GM23338 (cell line): ENCODE data around the gene PLEKHM2. TPM values are rescaled to one million over a fixed set of nuclear protein-coding genes. Genes with fewer than 3 reads are reported as not detected.

Experiments
- ATAC-seq: fragments of 200-7000 bp; cut with Tn5 transposase; 3 replicates; pipeline ENCODE4 v1.9.1; 2020
- DNase-seq: peaks from one replicate; pipeline ENCODE4 v3.0.0-alpha.2; 2015; ENCODE audit warnings: low spot score
- H2AFZ ChIP-seq: fragments of 200-600 bp; sonication (generic); 2 replicates; pipeline ENCODE4 v1.8.0; 2016; ENCODE audit warnings: antibody characterized with exemption, mild to moderate bottlenecking, moderate library complexity
- H3F3A ChIP-seq: fragments of 200-600 bp; sonication (generic); replicated peaks from 2 replicates; pipeline ENCODE4 v1.8.0; 2017; ENCODE audit warnings: antibody characterized with exemption, mixed run types, low read depth
- H3K27ac ChIP-seq: fragments of 200-600 bp; sonication (generic); 2 replicates; pipeline ENCODE4 v1.6.1; 2016; ENCODE audit warnings: low read depth
- H3K27me3 ChIP-seq: fragments of 200-600 bp; sonication (generic); 2 replicates; pipeline ENCODE4 v1.8.0; 2016; ENCODE audit warnings: mild to moderate bottlenecking, mixed run types, moderate library complexity; ENCODE audit not compliant: insufficient read depth
- H3K36me3 ChIP-seq: fragments of 200-600 bp; sonication (generic); 2 replicates; pipeline ENCODE4 v1.8.0; 2016; ENCODE audit warnings: mild to moderate bottlenecking; ENCODE audit not compliant: insufficient read depth
- H3K4me1 ChIP-seq: fragments of 200-600 bp; sonication (generic); 2 replicates; pipeline ENCODE4 v1.8.0; 2016; ENCODE audit warnings: mild to moderate bottlenecking, moderate library complexity; ENCODE audit not compliant: insufficient read depth
- H3K4me2 ChIP-seq: fragments of 200-600 bp; sonication (generic); 2 replicates; pipeline ENCODE4 v1.7.1; 2017; ENCODE audit warnings: mixed run types
- H3K4me3 ChIP-seq: fragments of 200-600 bp; sonication (generic); 2 replicates; pipeline ENCODE4 v1.6.1; 2016; ENCODE audit warnings: mixed run types
- H3K79me2 ChIP-seq: fragments of 200-600 bp; sonication (generic); replicated peaks from 2 replicates; pipeline ENCODE4 v1.8.0; 2017; ENCODE audit warnings: mild to moderate bottlenecking; ENCODE audit not compliant: insufficient read depth
- H3K9me2 ChIP-seq: fragments of 200-600 bp; sonication (generic); 2 replicates; pipeline ENCODE4 v1.8.0; 2017; ENCODE audit not compliant: insufficient read depth
- H4K20me1 ChIP-seq: fragments of 200-600 bp; sonication (generic); replicated peaks from 2 replicates; pipeline ENCODE4 v1.8.0; 2017; ENCODE audit warnings: mild to moderate bottlenecking; ENCODE audit not compliant: insufficient read depth
- H3K27ac Mint-ChIP-seq: 2 replicates; pipeline ENCODE4 v1.8.0; 2020; ENCODE audit warnings: inconsistent platforms, mild to moderate bottlenecking, moderate library complexity, mixed read lengths
- H3K27me3 Mint-ChIP-seq: 3 replicates; pipeline ENCODE4 v1.8.0; 2022; ENCODE audit warnings: low read depth, mild to moderate bottlenecking, moderate library complexity, mixed read lengths, inconsistent platforms; ENCODE audit not compliant: insufficient read depth, poor library complexity
- H3K36me3 Mint-ChIP-seq: 3 replicates; pipeline ENCODE4 v1.8.0; 2021; ENCODE audit warnings: low read depth, mild to moderate bottlenecking, inconsistent platforms, moderate library complexity, mixed read lengths
- H3K4me1 Mint-ChIP-seq: 3 replicates; pipeline ENCODE4 v1.8.0; 2020; ENCODE audit warnings: mild to moderate bottlenecking, inconsistent platforms, mixed read lengths
- H3K4me3 Mint-ChIP-seq: 3 replicates; pipeline ENCODE4 v1.8.0; 2021; ENCODE audit warnings: moderate library complexity, mild to moderate bottlenecking, inconsistent platforms, mixed read lengths
- H3K9me3 Mint-ChIP-seq: 3 replicates; pipeline ENCODE4 v1.8.0; 2020; ENCODE audit warnings: moderate library complexity, mild to moderate bottlenecking, inconsistent platforms, mixed read lengths
- CREB1 ChIP-seq: fragments of 250-450 bp; sonication (Bioruptor Pico); IDR thresholded peaks from 2 replicates; pipeline ENCODE4 v1.5.0; 2020; ENCODE audit warnings: low read depth, mild to moderate bottlenecking, moderate library complexity
- EZH2 ChIP-seq: fragments of 200-600 bp; sonication (generic); IDR thresholded peaks from one replicate; pipeline ENCODE4 v1.8.0; 2017; ENCODE audit warnings: antibody characterized with exemption, mild to moderate bottlenecking, low read depth; ENCODE audit not compliant: unreplicated experiment
- EZH2phosphoT487 ChIP-seq: fragments of 200-600 bp; sonication (generic); IDR thresholded peaks from one replicate; pipeline ENCODE4 v1.8.1; 2018; ENCODE audit warnings: antibody characterized with exemption; ENCODE audit not compliant: unreplicated experiment
- JUNB ChIP-seq: IDR thresholded peaks from one replicate; pipeline ENCODE4 v1.6.1; 2016; ENCODE audit warnings: antibody characterized with exemption; ENCODE audit not compliant: unreplicated experiment
- NANOG ChIP-seq: IDR thresholded peaks from 2 replicates; pipeline ENCODE4 v1.6.1; 2016; ENCODE audit warnings: antibody characterized with exemption, borderline replicate concordance
- POLR2AphosphoS5 ChIP-seq: IDR thresholded peaks from 2 replicates; pipeline ENCODE4 v1.6.1; 2016; ENCODE audit warnings: antibody characterized with exemption, low read depth
- STAT1 ChIP-seq: IDR thresholded peaks from one replicate; pipeline ENCODE4 v1.6.1; 2016; ENCODE audit warnings: antibody characterized with exemption; ENCODE audit not compliant: unreplicated experiment
- ZNF114 ChIP-seq: fragments of 250-450 bp; sonication (Bioruptor Pico); IDR thresholded peaks from 2 replicates; pipeline ENCODE4 v1.5.0; 2020; ENCODE audit warnings: mild to moderate bottlenecking, moderate library complexity
- ZNF331 ChIP-seq: fragments of 250-450 bp; sonication (Bioruptor Pico); IDR thresholded peaks from 2 replicates; pipeline ENCODE4 v1.5.0; 2020; ENCODE audit warnings: low read depth, mild to moderate bottlenecking, moderate library complexity
- ZNF462 ChIP-seq: fragments of 250-450 bp; sonication (Bioruptor Pico); IDR thresholded peaks from 2 replicates; pipeline ENCODE4 v1.5.0; 2020; ENCODE audit warnings: mild to moderate bottlenecking, moderate library complexity
- polyA plus RNA-seq: library from polyadenylated mRNA; unstranded; fragments of >200 nt; fragmentation: Nextera tagmentation; extraction: Ambion mirVana; gene quantifications from 2 replicates; pipeline ENCODE4 v1.2.1, GENCODE V29; 2016
- total RNA-seq: library from RNA; depleted of rRNA; stranded (reverse); fragments of >200 nt; shearing (Covaris generic); gene quantifications from 2 replicates; pipeline ENCODE4 v1.2.3, GENCODE V29; 2014
- TF ChIP-seq, protein P1 (sequence below): IDR thresholded peaks from one replicate; pipeline ENCODE4 v1.6.1; 2018; ENCODE audit warnings: antibody characterized with exemption; ENCODE audit not compliant: unreplicated experiment
- TF ChIP-seq, protein P2 (sequence below): IDR thresholded peaks from 2 replicates; pipeline ENCODE4 v1.6.1; 2016; ENCODE audit warnings: antibody characterized with exemption
- TF ChIP-seq, protein P3 (sequence below), 2 experiments: fragments of 200-600 bp in 1 of 2; sonication (generic) in 1 of 2; conservative IDR thresholded peaks; 2 replicates each; pipeline versions ENCODE4 v1.5.1 to v1.6.1; 2016 to 2017; ENCODE audit warnings: antibody characterized with exemption in 2 of 2, low read depth in 2 of 2, mild to moderate bottlenecking in 2 of 2, moderate library complexity in 1 of 2

Gene PLEKHM2
- total and polyA plus RNA-seq, 2 experiments from 2014 or later, result 11.2 to 40.0 TPM

GRCh38 chr1:15739259-15739658 lies 55.1 kb downstream of the PLEKHM2 start:
- Mint-ChIP-seq H3K27me3 (peaks cover 7% of the 10 kb centered on the region), H3K4me3 (no peak overlapping the region), H3K27ac (no peak overlapping the region), H3K9me3 (no peaks in the 10 kb centered on the region), H3K4me1 (peaks cover 13% of the 10 kb centered on the region), H3K36me3 (no peaks in the 10 kb centered on the region)
- no peak overlapping the region for H3K4me3 ChIP-seq
- no peaks in the 10 kb centered on the region for H3K79me2 ChIP-seq
- H4K20me1 ChIP-seq, result no peaks in the 10 kb centered on the region
- H3K9me2 ChIP-seq, result no peaks in the 10 kb centered on the region
- ATAC-seq (no peak), DNase-seq (no peak)
- H2AFZ ChIP-seq, result no peak overlapping the region
- H3K27me3 ChIP-seq, result no peaks in the 10 kb centered on the region
- no peak overlapping the region for H3K4me2 ChIP-seq
- no peak overlapping the region for H3K27ac ChIP-seq
- H3K36me3 ChIP-seq, result no peaks in the 10 kb centered on the region
- 0 out of 2 replicates have a peak, but pooled peaks cover 5% of the 10 kb centered on the region for H3F3A ChIP-seq
- 0 out of 2 replicates have a peak, but pooled peaks cover 9% of the 10 kb centered on the region for H3K4me1 ChIP-seq
- TF ChIP-seq POLR2AphosphoS5, result no peak
- TF ChIP-seq, protein P1, sequence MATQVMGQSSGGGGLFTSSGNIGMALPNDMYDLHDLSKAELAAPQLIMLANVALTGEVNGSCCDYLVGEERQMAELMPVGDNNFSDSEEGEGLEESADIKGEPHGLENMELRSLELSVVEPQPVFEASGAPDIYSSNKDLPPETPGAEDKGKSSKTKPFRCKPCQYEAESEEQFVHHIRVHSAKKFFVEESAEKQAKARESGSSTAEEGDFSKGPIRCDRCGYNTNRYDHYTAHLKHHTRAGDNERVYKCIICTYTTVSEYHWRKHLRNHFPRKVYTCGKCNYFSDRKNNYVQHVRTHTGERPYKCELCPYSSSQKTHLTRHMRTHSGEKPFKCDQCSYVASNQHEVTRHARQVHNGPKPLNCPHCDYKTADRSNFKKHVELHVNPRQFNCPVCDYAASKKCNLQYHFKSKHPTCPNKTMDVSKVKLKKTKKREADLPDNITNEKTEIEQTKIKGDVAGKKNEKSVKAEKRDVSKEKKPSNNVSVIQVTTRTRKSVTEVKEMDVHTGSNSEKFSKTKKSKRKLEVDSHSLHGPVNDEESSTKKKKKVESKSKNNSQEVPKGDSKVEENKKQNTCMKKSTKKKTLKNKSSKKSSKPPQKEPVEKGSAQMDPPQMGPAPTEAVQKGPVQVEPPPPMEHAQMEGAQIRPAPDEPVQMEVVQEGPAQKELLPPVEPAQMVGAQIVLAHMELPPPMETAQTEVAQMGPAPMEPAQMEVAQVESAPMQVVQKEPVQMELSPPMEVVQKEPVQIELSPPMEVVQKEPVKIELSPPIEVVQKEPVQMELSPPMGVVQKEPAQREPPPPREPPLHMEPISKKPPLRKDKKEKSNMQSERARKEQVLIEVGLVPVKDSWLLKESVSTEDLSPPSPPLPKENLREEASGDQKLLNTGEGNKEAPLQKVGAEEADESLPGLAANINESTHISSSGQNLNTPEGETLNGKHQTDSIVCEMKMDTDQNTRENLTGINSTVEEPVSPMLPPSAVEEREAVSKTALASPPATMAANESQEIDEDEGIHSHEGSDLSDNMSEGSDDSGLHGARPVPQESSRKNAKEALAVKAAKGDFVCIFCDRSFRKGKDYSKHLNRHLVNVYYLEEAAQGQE, result no peak
- TF ChIP-seq EZH2, result no peak
- no peak for TF ChIP-seq ZNF331 (CRISPR knock-in tag)
- TF ChIP-seq, protein P2, sequence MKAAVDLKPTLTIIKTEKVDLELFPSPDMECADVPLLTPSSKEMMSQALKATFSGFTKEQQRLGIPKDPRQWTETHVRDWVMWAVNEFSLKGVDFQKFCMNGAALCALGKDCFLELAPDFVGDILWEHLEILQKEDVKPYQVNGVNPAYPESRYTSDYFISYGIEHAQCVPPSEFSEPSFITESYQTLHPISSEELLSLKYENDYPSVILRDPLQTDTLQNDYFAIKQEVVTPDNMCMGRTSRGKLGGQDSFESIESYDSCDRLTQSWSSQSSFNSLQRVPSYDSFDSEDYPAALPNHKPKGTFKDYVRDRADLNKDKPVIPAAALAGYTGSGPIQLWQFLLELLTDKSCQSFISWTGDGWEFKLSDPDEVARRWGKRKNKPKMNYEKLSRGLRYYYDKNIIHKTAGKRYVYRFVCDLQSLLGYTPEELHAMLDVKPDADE, result no peak
- no peak for TF ChIP-seq NANOG
- no peak for TF ChIP-seq ZNF462 (CRISPR knock-in tag)
- no peak for TF ChIP-seq JUNB
- TF ChIP-seq CREB1 (CRISPR knock-in tag), result no peak
- no peak for TF ChIP-seq EZH2phosphoT487
- no peak for TF ChIP-seq STAT1
- no peak for TF ChIP-seq ZNF114 (CRISPR knock-in tag)
- TF ChIP-seq, protein P3, sequence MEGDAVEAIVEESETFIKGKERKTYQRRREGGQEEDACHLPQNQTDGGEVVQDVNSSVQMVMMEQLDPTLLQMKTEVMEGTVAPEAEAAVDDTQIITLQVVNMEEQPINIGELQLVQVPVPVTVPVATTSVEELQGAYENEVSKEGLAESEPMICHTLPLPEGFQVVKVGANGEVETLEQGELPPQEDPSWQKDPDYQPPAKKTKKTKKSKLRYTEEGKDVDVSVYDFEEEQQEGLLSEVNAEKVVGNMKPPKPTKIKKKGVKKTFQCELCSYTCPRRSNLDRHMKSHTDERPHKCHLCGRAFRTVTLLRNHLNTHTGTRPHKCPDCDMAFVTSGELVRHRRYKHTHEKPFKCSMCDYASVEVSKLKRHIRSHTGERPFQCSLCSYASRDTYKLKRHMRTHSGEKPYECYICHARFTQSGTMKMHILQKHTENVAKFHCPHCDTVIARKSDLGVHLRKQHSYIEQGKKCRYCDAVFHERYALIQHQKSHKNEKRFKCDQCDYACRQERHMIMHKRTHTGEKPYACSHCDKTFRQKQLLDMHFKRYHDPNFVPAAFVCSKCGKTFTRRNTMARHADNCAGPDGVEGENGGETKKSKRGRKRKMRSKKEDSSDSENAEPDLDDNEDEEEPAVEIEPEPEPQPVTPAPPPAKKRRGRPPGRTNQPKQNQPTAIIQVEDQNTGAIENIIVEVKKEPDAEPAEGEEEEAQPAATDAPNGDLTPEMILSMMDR (conservative IDR thresholded peaks at IDR 0.05; ENCODE audit: low read depth in 2 of 2), result no peak
